Fibroblast of lung (primary cell): ENCODE data around the gene ALKBH4. TPM values are rescaled to one million over a fixed set of nuclear protein-coding genes. Genes with fewer than 3 reads are reported as not detected.
A peak's percentile ranks its signal among the peaks of the same experiment; 100 is the strongest.

Experiments used
- DNase-seq, 2 donors: peaks; one replicate each; pipeline versions ENCODE4 v3.0.0 to v3.0.0-alpha.2; 2010; ENCODE audit warnings: low read depth in 2 of 2
- H2AFZ ChIP-seq: 2 replicates; pipeline ENCODE4 v1.5.1; 2012; ENCODE audit warnings: low read length, control low read depth, inconsistent platforms
- H3K27ac ChIP-seq: 2 replicates; pipeline ENCODE4 v1.5.1; 2011; ENCODE audit warnings: low read length, control low read depth; ENCODE audit not compliant: insufficient read depth
- H3K27me3 ChIP-seq: 2 replicates; pipeline ENCODE4 v1.5.1; 2011; ENCODE audit warnings: mild to moderate bottlenecking, low read length; ENCODE audit not compliant: control insufficient read depth, insufficient read depth
- H3K36me3 ChIP-seq: 2 replicates; pipeline ENCODE4 v1.5.1; 2011; ENCODE audit warnings: low read length; ENCODE audit not compliant: control insufficient read depth, insufficient read depth
- H3K4me1 ChIP-seq: 2 replicates; pipeline ENCODE4 v1.5.1; 2011; ENCODE audit warnings: low read length; ENCODE audit not compliant: control insufficient read depth, insufficient read depth; ENCODE audit errors: extremely low read depth
- H3K4me2 ChIP-seq: 2 replicates; pipeline ENCODE4 v1.5.1; 2011; ENCODE audit warnings: low read length, control low read depth; ENCODE audit not compliant: insufficient read depth; ENCODE audit errors: extremely low read depth
- H3K4me3 ChIP-seq, 4 experiments: fragments of 200-600 bp in 1 of 4; sonication (generic) in 1 of 4; replicated peaks in 1 of 4; 2 replicates each; pipeline ENCODE4 v1.5.1; 2011 to 2016; ENCODE audit warnings: low read length in 4 of 4, low read depth in 3 of 4, mild to moderate bottlenecking in 3 of 4, control low read depth in 2 of 4, inconsistent platforms in 1 of 4, mixed read lengths in 1 of 4; ENCODE audit not compliant: insufficient read depth in 1 of 4; ENCODE audit errors: control extremely low read depth in 1 of 4
- H3K79me2 ChIP-seq: 2 replicates; pipeline ENCODE4 v1.5.1; 2012; ENCODE audit warnings: mild to moderate bottlenecking, low read length, inconsistent platforms; ENCODE audit not compliant: control insufficient read depth, insufficient read depth
- H3K9ac ChIP-seq: 2 replicates; pipeline ENCODE4 v1.5.1; 2011; ENCODE audit warnings: mild to moderate bottlenecking, low read length, control low read depth; ENCODE audit not compliant: insufficient read depth
- H3K9me3 ChIP-seq: 2 replicates; pipeline ENCODE4 v1.5.1; 2012; ENCODE audit warnings: low read depth, low read length; ENCODE audit not compliant: control insufficient read depth, insufficient read depth
- H4K20me1 ChIP-seq: 2 replicates; pipeline ENCODE4 v1.5.1; 2011; ENCODE audit warnings: low read length; ENCODE audit not compliant: control insufficient read depth, insufficient read depth; ENCODE audit errors: extremely low read depth
- EZH2 ChIP-seq: IDR thresholded peaks from 2 replicates; pipeline ENCODE4 v1.5.1; 2012; ENCODE audit warnings: low read length, control low read depth, mild to moderate bottlenecking; ENCODE audit errors: missing control alignments
- polyA plus RNA-seq, 2 donors: library from polyadenylated mRNA; depleted of rRNA in 1 of 2; stranded (reverse) in 1 of 2; unstranded in 1 of 2; fragments of >200 nt; gene quantifications; 2 replicates each; pipeline ENCODE4 v1.2.1, GENCODE V29; 2011 to 2012; ENCODE audit warnings: missing spikeins in 1 of 2
- total RNA-seq: library from RNA; depleted of rRNA; stranded (reverse); fragments of >200 nt; gene quantifications from 2 replicates; pipeline ENCODE4 v1.2.1, GENCODE V29; 2014
- TF ChIP-seq, protein P1 (sequence below), 2 donors: IDR thresholded peaks in 1 of 2; conservative IDR thresholded peaks in 1 of 2; 1 replicate in 1 of 2; 2 replicates in 1 of 2; pipeline ENCODE4 v1.5.1; 2011 to 2012; ENCODE audit warnings: low read length in 2 of 2, control low read depth in 1 of 2, inconsistent platforms in 1 of 2, low read depth in 1 of 2, mild to moderate bottlenecking in 1 of 2

The ALKBH4 gene
- total and polyA plus RNA-seq, 2 donors (not counting 1 experiment from before 2014, with no cell fraction given), result 3.7 to 13.2 TPM

GRCh38 chr7:102467581-102468477, 3.2 kb upstream of the ALKBH4 start:
- no peak for DNase-seq
- TF ChIP-seq EZH2, result no peak
- TF ChIP-seq, protein P1, sequence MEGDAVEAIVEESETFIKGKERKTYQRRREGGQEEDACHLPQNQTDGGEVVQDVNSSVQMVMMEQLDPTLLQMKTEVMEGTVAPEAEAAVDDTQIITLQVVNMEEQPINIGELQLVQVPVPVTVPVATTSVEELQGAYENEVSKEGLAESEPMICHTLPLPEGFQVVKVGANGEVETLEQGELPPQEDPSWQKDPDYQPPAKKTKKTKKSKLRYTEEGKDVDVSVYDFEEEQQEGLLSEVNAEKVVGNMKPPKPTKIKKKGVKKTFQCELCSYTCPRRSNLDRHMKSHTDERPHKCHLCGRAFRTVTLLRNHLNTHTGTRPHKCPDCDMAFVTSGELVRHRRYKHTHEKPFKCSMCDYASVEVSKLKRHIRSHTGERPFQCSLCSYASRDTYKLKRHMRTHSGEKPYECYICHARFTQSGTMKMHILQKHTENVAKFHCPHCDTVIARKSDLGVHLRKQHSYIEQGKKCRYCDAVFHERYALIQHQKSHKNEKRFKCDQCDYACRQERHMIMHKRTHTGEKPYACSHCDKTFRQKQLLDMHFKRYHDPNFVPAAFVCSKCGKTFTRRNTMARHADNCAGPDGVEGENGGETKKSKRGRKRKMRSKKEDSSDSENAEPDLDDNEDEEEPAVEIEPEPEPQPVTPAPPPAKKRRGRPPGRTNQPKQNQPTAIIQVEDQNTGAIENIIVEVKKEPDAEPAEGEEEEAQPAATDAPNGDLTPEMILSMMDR (conservative IDR thresholded peaks at IDR 0.05 in 1 of 2, IDR thresholded peaks at IDR 0.05 in 1 of 2; ENCODE audit: low read depth in 1 of 2, low read length in 2 of 2), result no peak
- Histone ChIP-seq H3K36me3 (peaks cover 15% of the 10 kb centered on the region), H3K4me1 (peaks cover 9% of the 10 kb centered on the region), H3K4me2 (no peak overlapping the region), H4K20me1 (no peaks in the 10 kb centered on the region), H2AFZ (no peak overlapping the region), H3K4me3 (no peak overlapping the region), H3K27ac (no peak overlapping the region), H3K27me3 (no peaks in the 10 kb centered on the region), H3K9me3 (no peaks in the 10 kb centered on the region), H3K9ac (no peak overlapping the region), H3K79me2 (peaks cover 15% of the 10 kb centered on the region)

- no peaks in the 10 kb centered on the region for H3K27me3 ChIP-seq
- no peak for DNase-seq
- H3K27ac ChIP-seq, result peak overlapping the region; percentile 8
- no peaks in the 10 kb centered on the region for H4K20me1 ChIP-seq
- H3K9me3 ChIP-seq, result no peaks in the 10 kb centered on the region
- H2AFZ ChIP-seq, result no peak overlapping the region
- peaks cover 9% of the 10 kb centered on the region for H3K4me1 ChIP-seq
- H3K9ac ChIP-seq, result no peak overlapping the region
- TF ChIP-seq, protein P1 (conservative IDR thresholded peaks at IDR 0.05 in 1 of 2, IDR thresholded peaks at IDR 0.05 in 1 of 2; ENCODE audit: low read depth in 1 of 2, low read length in 2 of 2), result no peak
- no peak for TF ChIP-seq EZH2
- peak overlapping the region; percentile 61 for H3K4me2 ChIP-seq
- H3K4me3 ChIP-seq, result peak overlapping the region in 3 of 4 experiments; percentile 74 to 87 (median 86)
- H3K79me2 ChIP-seq, result peaks cover 17% of the 10 kb centered on the region
- peaks cover 6% of the 10 kb centered on the region for H3K36me3 ChIP-seq
These were observed 1.4 kb upstream of the ALKBH4 start for GRCh38 chr7:102466097-102466496.

GRCh38 chr7:102463841-102464576, 654 bp downstream of the ALKBH4 start:
- no peak for TF ChIP-seq EZH2
- TF ChIP-seq, protein P1 (conservative IDR thresholded peaks at IDR 0.05 in 1 of 2, IDR thresholded peaks at IDR 0.05 in 1 of 2; ENCODE audit: low read depth in 1 of 2, low read length in 2 of 2), result no peak
- Histone ChIP-seq H2AFZ (peak overlapping the region; percentile 86), H3K4me1 (peaks cover 9% of the 10 kb centered on the region), H3K9ac (peak overlapping the region; percentile 87), H3K4me3 (peak overlapping the region; percentile 74 to 98 (median 86)), H3K27ac (peak overlapping the region; percentile 72), H3K4me2 (peak overlapping the region; percentile 100), H3K79me2 (peaks cover 17% of the 10 kb centered on the region), H4K20me1 (no peaks in the 10 kb centered on the region), H3K36me3 (peaks cover 2% of the 10 kb centered on the region), H3K27me3 (no peaks in the 10 kb centered on the region), H3K9me3 (no peaks in the 10 kb centered on the region)
- no peak for DNase-seq
